ENCODE results near the gene CFAP20.

The CFAP20 gene

GRCh38 chr16:58088091-58088490 lies 41.1 kb downstream of the CFAP20 start:
- TF ChIP-seq CTCF (IDR thresholded peaks at IDR 0.05; ENCODE audit: insufficient read depth, missing control alignments) = no peak
- FAIRE-seq (no peak), DNase-seq (ENCODE audit: insufficient read length, low spot score) (no peak)

GRCh38 chr16:58087209-58087913 lies 41.8 kb downstream of the CFAP20 start:
- FAIRE-seq = no peak
- TF ChIP-seq CTCF (IDR thresholded peaks at IDR 0.05; ENCODE audit: insufficient read depth, missing control alignments) = no peak
- DNase-seq (ENCODE audit: insufficient read length, low spot score) = no peak

- no peak for FAIRE-seq
- DNase-seq (ENCODE audit: insufficient read length, low spot score) = no peak
- no peak for TF ChIP-seq CTCF (IDR thresholded peaks at IDR 0.05; ENCODE audit: insufficient read depth, missing control alignments)
Observed at GRCh38 chr16:58086381-58087208, 42.6 kb downstream of the CFAP20 start.

GRCh38 chr16:58085584-58086251 lies 43.5 kb downstream of the CFAP20 start:
- DNase-seq (ENCODE audit: insufficient read length, low spot score) (no peak), FAIRE-seq (no peak)
- no peak for TF ChIP-seq CTCF (IDR thresholded peaks at IDR 0.05; ENCODE audit: insufficient read depth, missing control alignments)

- TF ChIP-seq CTCF (IDR thresholded peaks at IDR 0.05; ENCODE audit: insufficient read depth, missing control alignments) = no peak
- no peak for FAIRE-seq
Observed at GRCh38 chr16:58085171-58085570, 44.0 kb downstream of the CFAP20 start.

GRCh38 chr16:58084635-58085034 lies 44.5 kb downstream of the CFAP20 start:
- DNase-seq (ENCODE audit: insufficient read length, low spot score) (no peak), FAIRE-seq (no peak)
- no peak for TF ChIP-seq CTCF (IDR thresholded peaks at IDR 0.05; ENCODE audit: insufficient read depth, missing control alignments)

More at GRCh38 chr16:58085171-58085570, 44.0 kb downstream of the CFAP20 start:
- DNase-seq (ENCODE audit: insufficient read length, low spot score) = no peak
